ENCODE measurements around the gene PTGR1.

The PTGR1 gene

DNA sequence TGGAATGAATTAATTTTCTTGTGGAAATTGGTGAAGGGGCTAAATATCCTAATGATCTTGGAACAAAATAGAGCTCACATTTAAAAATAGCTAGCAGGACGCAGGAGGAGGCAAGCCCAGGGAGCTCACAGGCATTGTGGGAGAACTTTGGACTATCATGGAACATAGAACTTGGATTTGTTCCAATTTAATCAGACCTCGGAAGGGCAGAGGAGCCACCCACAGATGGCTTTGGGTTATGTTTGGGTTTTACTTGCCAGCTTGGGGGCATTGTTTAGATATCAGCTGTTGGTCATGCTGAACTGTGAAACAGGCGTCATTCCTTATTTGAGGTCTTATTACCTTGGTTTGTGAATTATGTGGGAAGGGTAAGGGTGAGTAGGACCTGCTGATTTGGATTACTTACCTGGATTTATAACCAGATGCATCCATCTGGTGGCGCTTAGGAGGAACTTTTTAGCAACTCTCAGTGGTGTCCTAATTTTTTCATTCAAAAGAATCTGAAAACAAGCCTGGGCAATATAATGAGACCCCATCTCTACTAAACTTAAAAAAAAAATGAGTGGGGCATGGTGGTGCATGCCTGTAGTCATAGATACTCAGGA is 14.1 kb upstream of the PTGR1 start:
- Histone ChIP-seq H3K27me3 (ENCODE audit: control insufficient read depth in 1 of 2, insufficient read depth in 2 of 2, low read length in 2 of 2) (no peaks in the 10 kb centered on the region), H3K36me3 (ENCODE audit: control insufficient read depth in 1 of 2, insufficient read depth in 2 of 2, low read length in 2 of 2) (no peaks in the 10 kb centered on the region), H3K4me3 (ENCODE audit: low read depth in 1 of 2, low read length in 2 of 2) (no peak overlapping the region), H3K9me3 (ENCODE audit: control insufficient read depth in 1 of 2, low read length in 2 of 2) (no peaks in the 10 kb centered on the region), H3K4me1 (ENCODE audit: control insufficient read depth in 1 of 2, insufficient read depth in 2 of 2, low read length in 2 of 2) (peaks cover 12 to 20% of the 10 kb centered on the region in 2 donors), H3K9ac (ENCODE audit: low read depth in 1 of 2, low read length in 2 of 2) (no peak overlapping the region), H3K27ac (ENCODE audit: low read depth, low read length) (no peak overlapping the region)

DNA sequence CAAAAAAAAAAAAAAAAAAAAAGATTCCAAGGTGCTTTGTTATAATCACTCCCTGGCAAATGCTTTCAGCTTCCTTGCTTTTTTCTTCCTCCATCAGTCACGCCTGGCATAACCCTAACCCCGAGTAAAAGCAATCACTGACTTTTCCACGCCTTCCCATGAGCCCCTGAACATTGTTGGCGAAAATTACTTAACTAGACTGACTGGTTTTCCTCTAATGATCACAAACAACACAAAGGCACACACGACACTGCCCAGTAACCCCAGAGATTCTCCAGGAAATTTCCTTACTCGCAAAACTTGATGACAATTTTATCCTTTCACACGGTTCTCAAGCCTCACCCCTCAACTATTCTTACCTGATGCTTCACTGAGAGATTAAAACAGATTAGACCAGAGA is 11.4 kb upstream of the PTGR1 start:
- H3K4me1 ChIP-seq (ENCODE audit: control insufficient read depth in 1 of 2, insufficient read depth in 2 of 2, low read length in 2 of 2), result peaks cover 18 to 20% of the 10 kb centered on the region in 2 donors
- no peak overlapping the region for H3K27ac ChIP-seq (ENCODE audit: low read depth, low read length)
- no peaks in the 10 kb centered on the region for H3K27me3 ChIP-seq (ENCODE audit: control insufficient read depth in 1 of 2, insufficient read depth in 2 of 2, low read length in 2 of 2)
- H3K36me3 ChIP-seq (ENCODE audit: control insufficient read depth in 1 of 2, insufficient read depth in 2 of 2, low read length in 2 of 2), result no peaks in the 10 kb centered on the region
- H3K4me3 ChIP-seq (ENCODE audit: low read depth in 1 of 2, low read length in 2 of 2), result no peak overlapping the region
- H3K9me3 ChIP-seq (ENCODE audit: control insufficient read depth in 1 of 2, low read length in 2 of 2), result no peaks in the 10 kb centered on the region
- H3K9ac ChIP-seq (ENCODE audit: low read depth in 1 of 2, low read length in 2 of 2), result no peak overlapping the region

GRCh38 chr9:111610149-111610548 is 10.7 kb upstream of the PTGR1 start:
- no peak overlapping the region for H3K4me3 ChIP-seq (ENCODE audit: low read depth in 1 of 2, low read length in 2 of 2)
- no peak overlapping the region for H3K9ac ChIP-seq (ENCODE audit: low read depth in 1 of 2, low read length in 2 of 2)
- H3K36me3 ChIP-seq (ENCODE audit: control insufficient read depth in 1 of 2, insufficient read depth in 2 of 2, low read length in 2 of 2), result no peaks in the 10 kb centered on the region
- H3K4me1 ChIP-seq (ENCODE audit: control insufficient read depth in 1 of 2, insufficient read depth in 2 of 2, low read length in 2 of 2), result peaks cover 20 to 23% of the 10 kb centered on the region in 2 donors
- no peaks in the 10 kb centered on the region for H3K9me3 ChIP-seq (ENCODE audit: control insufficient read depth in 1 of 2, low read length in 2 of 2)
- no peaks in the 10 kb centered on the region for H3K27me3 ChIP-seq (ENCODE audit: control insufficient read depth in 1 of 2, insufficient read depth in 2 of 2, low read length in 2 of 2)
- H3K27ac ChIP-seq (ENCODE audit: low read depth, low read length), result no peak overlapping the region

DNA sequence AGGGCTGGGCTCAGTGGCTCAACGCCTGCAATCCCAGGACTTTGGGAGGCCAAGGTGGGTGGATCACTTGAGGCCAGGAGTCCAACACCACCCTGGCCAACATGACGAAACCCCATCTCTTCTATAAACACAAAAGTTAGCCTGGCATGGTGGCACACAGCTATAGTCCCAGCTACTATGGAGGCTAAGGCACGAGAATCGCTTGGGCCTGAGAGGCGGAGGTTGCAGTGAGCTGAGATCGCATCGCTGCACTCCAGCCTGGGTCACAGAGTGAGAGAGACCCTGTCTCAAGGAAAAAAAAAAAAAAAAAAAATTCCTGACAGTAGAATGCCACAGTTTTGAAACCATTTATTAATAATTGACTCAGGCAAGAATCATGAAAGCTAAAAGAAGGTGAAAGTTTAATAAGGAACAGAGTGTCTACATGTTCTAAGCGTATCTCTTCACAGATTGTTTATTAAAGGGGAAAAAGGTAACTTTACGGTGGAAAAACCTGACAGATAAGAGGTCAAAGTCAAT is 5.7 kb upstream of the PTGR1 start:
- Histone ChIP-seq H3K36me3 (ENCODE audit: control insufficient read depth in 1 of 2, insufficient read depth in 2 of 2, low read length in 2 of 2) (no peaks in the 10 kb centered on the region), H3K9ac (ENCODE audit: low read depth in 1 of 2, low read length in 2 of 2) (peak overlapping the region in 1 of 2 donors; percentile 10), H3K4me1 (ENCODE audit: control insufficient read depth in 1 of 2, insufficient read depth in 2 of 2, low read length in 2 of 2) (peaks cover 28 to 34% of the 10 kb centered on the region in 2 donors), H3K9me3 (ENCODE audit: control insufficient read depth in 1 of 2, low read length in 2 of 2) (no peaks in the 10 kb centered on the region), H3K4me3 (ENCODE audit: low read depth in 1 of 2, low read length in 2 of 2) (peak overlapping the region in 1 of 2 donors; percentile 45), H3K27me3 (ENCODE audit: control insufficient read depth in 1 of 2, insufficient read depth in 2 of 2, low read length in 2 of 2) (no peaks in the 10 kb centered on the region), H3K27ac (ENCODE audit: low read depth, low read length) (peak overlapping the region; percentile 27)

DNA sequence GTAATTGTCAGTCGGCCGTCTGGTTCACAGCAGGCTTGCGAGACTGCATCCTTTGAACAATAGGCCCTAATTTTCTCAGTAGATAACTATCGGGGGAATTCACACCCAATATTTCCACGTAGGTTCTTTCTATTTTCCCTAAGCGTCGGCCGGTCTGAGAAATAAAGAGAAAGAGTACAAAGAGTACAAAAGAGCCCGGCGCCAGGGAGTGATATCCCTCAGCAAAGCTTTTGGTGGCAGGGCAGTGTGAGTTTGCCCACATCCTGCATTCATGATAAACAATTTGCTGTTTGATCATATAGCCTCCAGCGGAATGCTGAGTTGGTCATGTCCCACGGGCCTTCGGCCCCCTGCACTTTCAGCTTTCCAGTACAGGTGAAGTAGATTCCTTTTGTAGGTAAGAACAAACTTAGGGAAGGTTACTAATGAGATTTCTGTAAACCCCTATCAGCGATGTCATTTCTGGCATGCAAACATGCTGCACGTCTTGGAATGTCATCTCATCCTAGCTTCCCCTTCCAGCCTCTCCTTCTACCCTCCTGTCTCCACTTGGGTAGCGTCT is 4.7 kb upstream of the PTGR1 start:
- Histone ChIP-seq H3K9me3 (ENCODE audit: control insufficient read depth in 1 of 2, low read length in 2 of 2) (no peaks in the 10 kb centered on the region), H3K36me3 (ENCODE audit: control insufficient read depth in 1 of 2, insufficient read depth in 2 of 2, low read length in 2 of 2) (no peaks in the 10 kb centered on the region)

DNA sequence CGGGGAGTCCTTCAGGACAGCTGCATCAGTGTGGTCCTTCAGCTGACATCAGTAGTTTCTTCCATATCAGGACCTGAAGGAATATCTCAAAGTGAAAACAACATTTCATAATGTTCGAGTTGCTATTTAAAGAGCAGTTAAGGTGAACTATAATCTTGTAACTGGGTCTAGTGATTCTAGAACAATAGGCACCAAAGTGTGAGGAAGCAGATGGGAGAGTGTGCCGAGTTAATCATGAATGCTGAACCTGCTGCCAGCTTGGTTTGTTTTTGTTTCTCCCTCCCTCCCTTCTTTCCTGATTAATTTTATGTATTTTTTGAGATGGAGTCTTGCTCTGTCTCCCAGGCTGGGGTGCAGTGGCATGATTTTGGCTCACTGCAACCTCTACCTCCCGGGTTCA is 3.6 kb upstream of the PTGR1 start:
- H3K4me3 ChIP-seq (ENCODE audit: low read depth in 1 of 2, low read length in 2 of 2), result no peak overlapping the region
- H3K4me1 ChIP-seq (ENCODE audit: control insufficient read depth in 1 of 2, insufficient read depth in 2 of 2, low read length in 2 of 2), result peaks cover 28 to 29% of the 10 kb centered on the region in 2 donors
- H3K9me3 ChIP-seq (ENCODE audit: control insufficient read depth in 1 of 2, low read length in 2 of 2), result no peaks in the 10 kb centered on the region
- H3K27me3 ChIP-seq (ENCODE audit: control insufficient read depth in 1 of 2, insufficient read depth in 2 of 2, low read length in 2 of 2), result no peaks in the 10 kb centered on the region
- no peaks in the 10 kb centered on the region for H3K36me3 ChIP-seq (ENCODE audit: control insufficient read depth in 1 of 2, insufficient read depth in 2 of 2, low read length in 2 of 2)
- H3K27ac ChIP-seq (ENCODE audit: low read depth, low read length), result no peak overlapping the region
- no peak overlapping the region for H3K9ac ChIP-seq (ENCODE audit: low read depth in 1 of 2, low read length in 2 of 2)

More for the DNA sequence above, 4.7 kb upstream of the PTGR1 start:
- Histone ChIP-seq H3K9ac (ENCODE audit: low read depth in 1 of 2, low read length in 2 of 2) (peak overlapping the region in 1 of 2 donors; percentile 27), H3K27ac (ENCODE audit: low read depth, low read length) (no peak overlapping the region), H3K27me3 (ENCODE audit: control insufficient read depth in 1 of 2, insufficient read depth in 2 of 2, low read length in 2 of 2) (no peaks in the 10 kb centered on the region), H3K4me3 (ENCODE audit: low read depth in 1 of 2, low read length in 2 of 2) (peak overlapping the region in 1 of 2 donors; percentile 50), H3K4me1 (ENCODE audit: control insufficient read depth in 1 of 2, insufficient read depth in 2 of 2, low read length in 2 of 2) (peaks cover 28 to 29% of the 10 kb centered on the region in 2 donors)

GRCh38 chr9:111601237-111602018 is 2.0 kb upstream of the PTGR1 start:
- Histone ChIP-seq H3K4me1 (ENCODE audit: control insufficient read depth in 1 of 2, insufficient read depth in 2 of 2, low read length in 2 of 2) (peaks cover 28 to 39% of the 10 kb centered on the region in 2 donors), H3K27ac (ENCODE audit: low read depth, low read length) (no peak overlapping the region), H3K27me3 (ENCODE audit: control insufficient read depth in 1 of 2, insufficient read depth in 2 of 2, low read length in 2 of 2) (no peaks in the 10 kb centered on the region), H3K9ac (ENCODE audit: low read depth in 1 of 2, low read length in 2 of 2) (peak overlapping the region in 1 of 2 donors; percentile 1), H3K9me3 (ENCODE audit: control insufficient read depth in 1 of 2, low read length in 2 of 2) (no peaks in the 10 kb centered on the region), H3K36me3 (ENCODE audit: control insufficient read depth in 1 of 2, insufficient read depth in 2 of 2, low read length in 2 of 2) (peaks cover 0 to 4% of the 10 kb centered on the region in 2 donors), H3K4me3 (ENCODE audit: low read depth in 1 of 2, low read length in 2 of 2) (no peak overlapping the region)

GRCh38 chr9:111599955-111600343 is 502 bp upstream of the PTGR1 start:
- peaks cover 26 to 43% of the 10 kb centered on the region in 2 donors for H3K4me1 ChIP-seq (ENCODE audit: control insufficient read depth in 1 of 2, insufficient read depth in 2 of 2, low read length in 2 of 2)

GRCh38 chr9:111598733-111599091 is 735 bp downstream of the PTGR1 start:
- no peaks in the 10 kb centered on the region for H3K9me3 ChIP-seq (ENCODE audit: control insufficient read depth in 1 of 2, low read length in 2 of 2)
- no peaks in the 10 kb centered on the region for H3K27me3 ChIP-seq (ENCODE audit: control insufficient read depth in 1 of 2, insufficient read depth in 2 of 2, low read length in 2 of 2)
- peak overlapping the region; percentile 86 to 94 for H3K4me3 ChIP-seq (ENCODE audit: low read depth in 1 of 2, low read length in 2 of 2)
- peaks cover 13 to 18% of the 10 kb centered on the region in 2 donors for H3K36me3 ChIP-seq (ENCODE audit: control insufficient read depth in 1 of 2, insufficient read depth in 2 of 2, low read length in 2 of 2)
- peak overlapping the region; percentile 90 for H3K27ac ChIP-seq (ENCODE audit: low read depth, low read length)
- peaks cover 23 to 36% of the 10 kb centered on the region in 2 donors for H3K4me1 ChIP-seq (ENCODE audit: control insufficient read depth in 1 of 2, insufficient read depth in 2 of 2, low read length in 2 of 2)
- peak overlapping the region; percentile 78 to 82 for H3K9ac ChIP-seq (ENCODE audit: low read depth in 1 of 2, low read length in 2 of 2)

More at GRCh38 chr9:111599955-111600343, 502 bp upstream of the PTGR1 start:
- H3K27me3 ChIP-seq (ENCODE audit: control insufficient read depth in 1 of 2, insufficient read depth in 2 of 2, low read length in 2 of 2), result no peaks in the 10 kb centered on the region
- H3K9ac ChIP-seq (ENCODE audit: low read depth in 1 of 2, low read length in 2 of 2), result peak overlapping the region; percentile 78 to 82
- H3K27ac ChIP-seq (ENCODE audit: low read depth, low read length), result peak overlapping the region; percentile 90
- peak overlapping the region; percentile 86 to 94 for H3K4me3 ChIP-seq (ENCODE audit: low read depth in 1 of 2, low read length in 2 of 2)
- H3K9me3 ChIP-seq (ENCODE audit: control insufficient read depth in 1 of 2, low read length in 2 of 2), result no peaks in the 10 kb centered on the region
- H3K36me3 ChIP-seq (ENCODE audit: control insufficient read depth in 1 of 2, insufficient read depth in 2 of 2, low read length in 2 of 2), result peaks cover 9 to 11% of the 10 kb centered on the region in 2 donors
